Glomerular visceral epithelial cell (primary cell): ENCODE measurements around the gene LOXL1.
"Not testable (repeated sequence)": the region's sequence is repeated elsewhere in the genome, so short reads cannot be mapped to it uniquely, and the experiment has no call there.

ENCODE experiments used
- DNase-seq: peaks from one replicate; pipeline ENCODE4 v3.0.0-alpha.2; 2016; ENCODE audit errors: extremely low spot score

Gene LOXL1

GRCh38 chr15:73938516-73938915 is 12.3 kb downstream of the LOXL1 start:
- not testable (repeated sequence) for DNase-seq

GRCh38 chr15:73939138-73939537 is 12.9 kb downstream of the LOXL1 start:
- DNase-seq: no peak

- DNase-seq: no peak
Observed at GRCh38 chr15:73940061-73940981, 14.1 kb downstream of the LOXL1 start.

GRCh38 chr15:73941044-73941443 is 14.8 kb downstream of the LOXL1 start:
- DNase-seq: peak; percentile 97

- DNase-seq: no peak
Observed at GRCh38 chr15:73941449-73941848, 15.2 kb downstream of the LOXL1 start.

- peak; percentile 89 for DNase-seq
Observed at GRCh38 chr15:73941871-73942635, 15.8 kb downstream of the LOXL1 start.

- DNase-seq: no peak
Observed at GRCh38 chr15:73942751-73943270, 16.5 kb downstream of the LOXL1 start.

- DNase-seq: no peak
Observed at GRCh38 chr15:73944161-73945129, 18.2 kb downstream of the LOXL1 start.

- DNase-seq: no peak
Observed at GRCh38 chr15:73945130-73945508, 18.9 kb downstream of the LOXL1 start.

GRCh38 chr15:73946046-73946721 is 19.9 kb downstream of the LOXL1 start:
- no peak for DNase-seq

- DNase-seq: no peak
Observed at GRCh38 chr15:73946795-73947370, 20.6 kb downstream of the LOXL1 start.

GRCh38 chr15:73947651-73948050 is 21.4 kb downstream of the LOXL1 start:
- DNase-seq: no peak

- DNase-seq: no peak
Observed at GRCh38 chr15:73948396-73948795, 22.1 kb downstream of the LOXL1 start.

- no peak for DNase-seq
Observed at GRCh38 chr15:73948982-73949381, 22.7 kb downstream of the LOXL1 start.

GRCh38 chr15:73949496-73949895 is 23.2 kb downstream of the LOXL1 start:
- no peak for DNase-seq

- DNase-seq: no peak
Observed at GRCh38 chr15:73950479-73950830, 24.2 kb downstream of the LOXL1 start.

GRCh38 chr15:73950831-73951561 is 24.7 kb downstream of the LOXL1 start:
- DNase-seq: peak; percentile 95

GRCh38 chr15:73951601-73952000 is 25.3 kb downstream of the LOXL1 start:
- no peak for DNase-seq

- no peak for DNase-seq
Observed at GRCh38 chr15:73952171-73952912, 26.1 kb downstream of the LOXL1 start.
